Activated T-cell treated with anti-CD3 and anti-CD28 coated beads, Interleukin-2, amount 50 U/mL, for 1 hour (primary cell): ENCODE measurements around the gene SMYD3.
"Not testable (repeated sequence)": the region's sequence is repeated elsewhere in the genome, so short reads cannot be mapped to it uniquely, and the experiment has no call there.

Experiments
- DNase-seq: peaks from one replicate; pipeline ENCODE4 v3.0.0-alpha.2; 2020

SMYD3 gene

DNA sequence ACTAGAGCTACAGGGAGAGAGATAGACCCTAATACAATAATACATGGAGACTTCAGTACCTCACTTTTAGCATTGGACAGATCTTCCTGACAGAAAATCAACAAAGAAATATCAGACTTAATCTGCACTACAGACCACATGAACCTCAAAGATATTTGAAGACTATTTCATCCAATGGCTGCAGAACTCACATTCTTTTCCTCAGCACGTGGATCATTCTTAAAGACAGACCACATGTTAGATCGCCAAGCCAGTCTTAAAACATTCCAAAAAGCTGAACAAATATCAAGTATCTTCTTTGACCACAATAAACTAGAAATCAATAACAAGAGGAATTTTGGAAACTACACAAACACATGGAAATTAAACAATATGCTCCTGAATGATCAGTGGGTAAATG, 776.3 kb downstream of the SMYD3 start:
- DNase-seq: no peak

- not testable (repeated sequence) for DNase-seq
Observed at GRCh38 chr1:245728035-245728434, 779.0 kb downstream of the SMYD3 start.

DNA sequence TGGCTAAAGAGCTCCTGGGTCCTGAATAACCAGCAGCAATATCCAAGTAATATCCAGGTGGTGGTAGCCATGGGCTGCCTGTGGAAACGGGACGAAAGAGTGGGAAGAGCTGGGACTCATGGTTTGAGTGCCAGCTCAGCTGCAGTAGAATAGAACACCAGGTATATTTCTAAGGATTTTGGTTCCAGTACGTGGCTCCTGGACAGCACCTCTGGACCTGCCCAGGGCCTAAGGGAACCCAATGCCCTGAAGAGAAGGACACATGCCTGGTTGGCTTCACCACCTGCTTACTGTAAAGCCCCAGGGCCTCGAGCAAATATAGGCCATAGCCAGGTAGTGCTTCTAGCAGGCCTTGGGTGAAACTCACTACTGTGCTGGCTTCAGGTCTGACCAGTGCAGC, 785.6 kb downstream of the SMYD3 start:
- DNase-seq: no peak

- DNase-seq: no peak
Observed at GRCh38 chr1:245718951-245719350, 788.1 kb downstream of the SMYD3 start.

GRCh38 chr1:245718123-245718522, 789.0 kb downstream of the SMYD3 start:
- no peak for DNase-seq

- DNase-seq: no peak
Observed at GRCh38 chr1:245717611-245718010, 789.5 kb downstream of the SMYD3 start.

DNA sequence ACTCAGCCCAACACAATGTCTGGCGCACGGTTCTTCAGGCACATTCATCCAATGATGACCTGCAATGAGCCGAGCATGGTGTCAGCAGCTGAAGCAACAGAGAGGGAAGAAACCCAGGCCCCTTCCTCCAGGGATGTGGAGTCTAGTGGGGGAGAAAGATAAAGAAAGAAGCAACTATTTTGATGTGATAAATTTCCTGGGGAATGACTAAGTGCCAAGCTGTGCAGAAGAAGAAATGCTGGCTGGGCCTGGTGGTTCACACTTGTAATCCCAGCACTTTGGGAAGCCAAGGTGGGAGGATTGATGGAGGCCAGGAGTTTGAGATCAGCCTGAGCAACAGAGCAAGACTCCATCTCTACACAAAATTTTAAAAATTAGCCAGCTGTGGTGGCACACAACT, 790.5 kb downstream of the SMYD3 start:
- no peak for DNase-seq

DNA sequence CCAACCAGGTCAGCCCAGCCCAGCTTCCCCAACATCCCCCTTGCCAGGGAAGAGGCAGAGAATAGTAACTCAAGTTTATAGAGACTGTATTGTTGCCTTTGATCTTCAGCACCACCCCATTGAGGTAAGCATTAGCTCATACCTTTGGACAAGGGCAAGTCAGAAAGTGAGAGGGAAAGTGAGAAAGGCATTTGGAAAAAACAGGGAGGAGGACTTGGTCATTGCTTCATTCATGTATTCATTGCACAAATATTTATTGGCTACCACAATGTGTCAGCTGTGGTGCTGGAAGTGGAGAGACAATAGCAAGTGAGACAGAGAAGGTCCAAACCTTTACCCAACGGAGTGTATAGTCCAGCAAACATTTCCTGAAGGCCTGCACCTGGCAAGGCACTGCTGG, 791.1 kb downstream of the SMYD3 start:
- DNase-seq: no peak

GRCh38 chr1:245715291-245715701, 791.8 kb downstream of the SMYD3 start:
- DNase-seq: no peak

GRCh38 chr1:245714027-245714426, 793.1 kb downstream of the SMYD3 start:
- not testable (repeated sequence) for DNase-seq

- no peak for DNase-seq
Observed at GRCh38 chr1:245710961-245711903, 795.8 kb downstream of the SMYD3 start.

GRCh38 chr1:245707941-245708340, 799.1 kb downstream of the SMYD3 start:
- no peak for DNase-seq

DNA sequence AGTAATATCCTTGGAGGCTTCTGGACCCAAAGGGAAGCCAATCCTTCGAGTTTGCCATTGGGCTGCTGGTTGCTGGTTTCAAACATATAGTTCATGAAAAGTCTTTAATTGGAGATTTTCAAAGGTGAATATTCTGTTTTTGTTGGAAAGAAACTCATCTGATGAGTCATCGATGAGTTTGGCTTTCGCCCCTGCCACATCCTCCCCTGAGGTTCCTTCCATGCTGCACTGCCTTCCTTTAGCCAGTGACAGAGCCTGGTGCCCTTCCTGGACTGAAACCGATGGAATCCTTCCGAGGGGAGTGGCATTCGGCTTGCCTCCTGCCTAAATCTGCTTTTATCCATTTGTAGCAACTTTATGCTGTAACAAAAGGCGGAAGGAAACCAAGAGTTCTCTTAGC, 802.3 kb downstream of the SMYD3 start:
- no peak for DNase-seq

DNA sequence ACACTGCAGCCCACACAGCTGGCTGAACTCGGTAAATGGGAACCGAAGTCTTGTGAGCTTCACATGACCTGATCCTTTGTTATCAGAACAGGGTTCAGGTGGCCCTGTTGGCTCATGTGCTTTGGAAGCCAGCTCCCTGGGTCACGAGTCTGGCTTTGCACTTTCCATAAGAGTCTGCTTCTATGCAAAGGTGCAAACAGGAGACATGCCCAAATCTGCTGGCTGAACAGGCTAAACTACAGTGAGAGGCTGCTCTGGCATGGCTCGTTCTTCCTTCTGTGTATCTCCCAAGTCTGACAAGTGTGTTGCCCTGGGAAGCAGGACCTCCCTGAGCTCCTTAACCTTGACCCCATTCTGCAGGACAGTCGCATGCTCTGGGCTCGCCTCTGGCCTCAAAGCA, 802.7 kb downstream of the SMYD3 start:
- no peak for DNase-seq

DNA sequence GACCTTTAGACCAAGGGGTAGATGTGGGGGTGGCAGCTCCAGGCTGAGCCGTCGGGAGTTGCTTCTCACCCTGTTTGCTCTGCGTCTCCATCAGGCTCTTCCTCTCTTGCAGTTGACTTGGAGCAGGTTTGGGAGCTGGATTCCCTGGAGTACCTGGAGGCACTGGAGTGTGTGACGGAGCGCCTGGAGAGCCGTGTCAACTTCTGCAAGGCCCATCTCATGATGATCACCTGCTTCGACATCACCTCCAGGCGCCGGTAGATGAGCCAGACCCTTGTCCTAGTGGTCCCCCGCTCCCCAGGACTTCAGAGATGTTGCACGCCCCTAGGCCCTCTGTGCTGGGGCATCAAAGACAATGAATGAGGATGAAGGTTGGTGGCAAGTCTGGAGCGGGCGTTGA, 804.7 kb downstream of the SMYD3 start:
- DNase-seq: no peak

- DNase-seq: no peak
Observed at GRCh38 chr1:245701631-245702030, 805.4 kb downstream of the SMYD3 start.

GRCh38 chr1:245700631-245701030, 806.4 kb downstream of the SMYD3 start:
- DNase-seq: no peak
